HepG2 (cell line): Measurements from ENCODE around the gene CACNA1H. TPM values are rescaled to one million over a fixed set of nuclear protein-coding genes. Genes with fewer than 3 reads are reported as not detected.

Experiments
- BRD4 ChIP-seq: sonication (generic); formaldehyde crosslinking; IDR thresholded peaks from 2 replicates; pipeline ENCODE4 v1.4.0; 2020; ENCODE audit warnings: missing genetic modification reagents
- HNRNPL ChIP-seq: fragments of 200-400 bp; formaldehyde crosslinking; IDR thresholded peaks from 2 replicates; pipeline ENCODE4 v1.6.1; 2017; ENCODE audit warnings: mild to moderate bottlenecking, low read depth, low read length
- PAF1 ChIP-seq: IDR thresholded peaks from 2 replicates; pipeline ENCODE4 v1.6.1; 2016; ENCODE audit warnings: missing genetic modification reagents, missing compliant biosample characterization
- PTBP1 ChIP-seq: fragments of 200-400 bp; formaldehyde crosslinking; IDR thresholded peaks from 2 replicates; pipeline ENCODE4 v1.6.1; 2018; ENCODE audit warnings: low read length, low read depth; ENCODE audit not compliant: poor library complexity, severe bottlenecking
- TBP ChIP-seq: sonication (generic); formaldehyde crosslinking; IDR thresholded peaks from 2 replicates; pipeline ENCODE4 v1.5.0; 2020; ENCODE audit warnings: missing genetic modification reagents
- ZBTB33 ChIP-seq: sonication (generic); formaldehyde crosslinking; IDR thresholded peaks from 2 replicates; pipeline ENCODE4 v1.4.0; 2020; ENCODE audit warnings: missing genetic modification reagents
- ZNF276 ChIP-seq: sonication (generic); formaldehyde crosslinking; IDR thresholded peaks from 2 replicates; pipeline ENCODE4 v1.4.0; 2020; ENCODE audit warnings: mild to moderate bottlenecking, low read depth, missing genetic modification reagents
- ZNF318 ChIP-seq: sonication (generic); formaldehyde crosslinking; IDR thresholded peaks from 2 replicates; pipeline ENCODE4 v1.4.0; 2020; ENCODE audit warnings: mild to moderate bottlenecking, missing genetic modification reagents
- ZNF430 ChIP-seq: sonication (generic); formaldehyde crosslinking; IDR thresholded peaks from 2 replicates; pipeline ENCODE4 v1.9.0; 2021; ENCODE audit warnings: mild to moderate bottlenecking, missing genetic modification reagents
- ZNF550 ChIP-seq: sonication (generic); formaldehyde crosslinking; IDR thresholded peaks from 2 replicates; pipeline ENCODE4 v1.4.0; 2020; ENCODE audit warnings: mild to moderate bottlenecking, missing genetic modification reagents, borderline replicate concordance
- ZNF687 ChIP-seq: sonication (generic); formaldehyde crosslinking; IDR thresholded peaks from 2 replicates; pipeline ENCODE4 v1.5.1; 2020; ENCODE audit warnings: mild to moderate bottlenecking, missing genetic modification reagents, moderate library complexity
- ZNF891 ChIP-seq: sonication (generic); formaldehyde crosslinking; IDR thresholded peaks from 2 replicates; pipeline ENCODE4 v1.5.0; 2020; ENCODE audit warnings: mild to moderate bottlenecking, missing genetic modification reagents
- polyA plus RNA-seq, 8 experiments: library from polyadenylated mRNA; depleted of rRNA in 3 of 8; stranded (reverse) in 7 of 8; unstranded in 1 of 8; fragments of >200 nt; fragmentation: Illumina TruSeq in 4 of 8; extraction: Trizol in 4 of 8; gene quantifications; 2 replicates each; pipeline versions ENCODE4 v1.2.1 to v1.2.3, GENCODE V29; 2011 to 2016; ENCODE audit warnings: low read depth in 4 of 8, missing spikeins in 1 of 8, mixed read lengths in 1 of 8; ENCODE audit not compliant: insufficient read depth in 1 of 8
- total RNA-seq, 5 experiments: library from RNA; depleted of rRNA; stranded (reverse); fragments of >200 nt; fragmentation: Illumina TruSeq; extraction: Trizol; gene quantifications; 2 replicates each; pipeline ENCODE4 v1.2.3, GENCODE V29; 2016; ENCODE audit warnings: low read depth in 1 of 5

Gene CACNA1H
- total and polyA plus RNA-seq, 2 of the 13 experiments (the other 11 are each of a cell fraction or from before 2014, with no cell fraction given): 0.40 to 1.8 TPM

- no peak for TF ChIP-seq ZNF276 (CRISPR knock-in tag)
- TF ChIP-seq PTBP1: no peak
- TF ChIP-seq TBP: no peak
- no peak for TF ChIP-seq ZNF430
- TF ChIP-seq PAF1: no peak
- TF ChIP-seq ZNF318 (CRISPR knock-in tag): no peak
- 0 out of 2 replicates have a peak, but pooled peaks have one; percentile 46 for TF ChIP-seq HNRNPL
- no peak for TF ChIP-seq ZNF550 (CRISPR knock-in tag)
- no peak for TF ChIP-seq ZNF891 (CRISPR knock-in tag)
- TF ChIP-seq ZNF687 (CRISPR knock-in tag): peak; percentile 33
- no peak for TF ChIP-seq BRD4 (CRISPR knock-in tag)
- TF ChIP-seq ZBTB33: 0 out of 2 replicates have a peak, but pooled peaks have one; percentile 26
These were observed 46.9 kb upstream of the CACNA1H start (continued) for GRCh38 chr16:1105888-1106620.
